HG03196 (cell line): ENCODE measurements around the gene FCHSD2.
"Not testable (repeated sequence)": the region's sequence is repeated elsewhere in the genome, so short reads cannot be mapped to it uniquely, and the experiment has no call there.

Experiments
- ATAC-seq: cut with Tn5 transposase; IDR thresholded peaks from one replicate; pipeline ENCODE4 v1.9.1; 2021; ENCODE audit not compliant: unreplicated experiment

Gene FCHSD2

GRCh38 chr11:73018856-73019255, 123.3 kb downstream of the FCHSD2 start:
- no peak for ATAC-seq

DNA sequence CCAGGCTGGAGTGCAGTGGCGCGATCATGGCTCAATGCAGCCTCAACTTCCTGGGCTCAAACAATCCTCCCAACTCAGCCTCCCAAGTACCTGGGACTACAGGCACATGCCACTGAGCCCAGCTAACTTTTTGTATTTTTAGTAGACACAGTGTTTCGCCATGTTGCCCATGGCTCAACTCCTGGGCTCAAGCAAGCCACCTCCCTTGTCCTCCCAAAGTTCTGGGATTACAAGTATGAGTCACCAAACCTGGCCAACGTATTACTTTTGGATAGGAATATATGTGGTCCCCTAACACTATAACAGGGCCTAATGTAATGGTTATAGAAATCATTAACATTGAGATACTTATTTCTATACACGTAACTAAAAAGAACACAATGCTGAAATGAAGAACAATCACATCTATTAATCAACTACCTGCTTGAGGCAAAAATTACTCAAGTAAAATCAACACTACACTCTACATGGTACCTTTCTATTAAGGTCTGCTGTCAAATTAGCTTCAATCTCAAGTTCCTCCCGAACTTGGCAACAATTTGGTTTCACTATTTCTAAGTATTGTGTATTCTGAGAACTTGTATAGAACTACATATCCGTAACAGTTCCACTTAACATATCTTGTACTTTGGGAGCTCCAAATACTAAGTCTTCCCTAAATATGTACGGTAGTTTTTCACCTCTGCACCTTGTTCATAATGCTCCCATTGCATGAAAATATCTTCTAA, 124.9 kb downstream of the FCHSD2 start:
- ATAC-seq: no peak

GRCh38 chr11:73013021-73013420, 129.1 kb downstream of the FCHSD2 start:
- no peak for ATAC-seq

DNA sequence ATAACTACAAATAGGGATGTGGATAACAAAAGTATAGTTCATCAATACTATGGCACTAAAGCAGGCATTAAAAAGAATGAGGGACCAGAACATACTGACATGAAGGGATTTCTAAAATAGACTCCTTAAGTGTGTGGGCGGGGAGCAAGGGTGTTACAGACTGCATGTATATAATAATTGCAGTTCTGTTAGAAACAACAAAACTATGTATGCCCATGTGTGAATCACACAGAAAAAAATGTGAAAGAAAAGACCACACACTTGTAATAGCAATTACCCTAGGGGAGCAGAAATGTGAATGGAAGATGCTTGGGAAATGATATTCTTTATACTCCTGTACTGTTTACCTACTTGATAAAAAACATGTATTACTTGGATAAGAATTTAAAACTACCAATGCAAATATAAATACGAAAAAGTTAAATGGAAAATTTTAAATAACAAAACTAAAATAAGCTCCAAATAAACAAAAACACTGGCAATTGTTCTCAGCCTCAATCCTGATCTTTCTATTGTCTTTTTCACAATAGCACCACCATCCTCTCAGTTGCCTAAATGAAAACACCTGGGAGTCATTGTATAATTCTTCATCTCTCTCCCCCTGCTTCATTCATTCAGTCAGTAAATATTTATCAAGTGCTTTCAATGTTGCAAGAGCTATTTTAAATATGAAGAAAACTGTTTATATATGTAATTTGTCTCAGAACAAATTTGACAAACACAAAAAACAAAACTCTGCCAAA, 129.8 kb downstream of the FCHSD2 start:
- no peak for ATAC-seq

- ATAC-seq: no peak
Observed at GRCh38 chr11:73011126-73011817, 130.8 kb downstream of the FCHSD2 start.

DNA sequence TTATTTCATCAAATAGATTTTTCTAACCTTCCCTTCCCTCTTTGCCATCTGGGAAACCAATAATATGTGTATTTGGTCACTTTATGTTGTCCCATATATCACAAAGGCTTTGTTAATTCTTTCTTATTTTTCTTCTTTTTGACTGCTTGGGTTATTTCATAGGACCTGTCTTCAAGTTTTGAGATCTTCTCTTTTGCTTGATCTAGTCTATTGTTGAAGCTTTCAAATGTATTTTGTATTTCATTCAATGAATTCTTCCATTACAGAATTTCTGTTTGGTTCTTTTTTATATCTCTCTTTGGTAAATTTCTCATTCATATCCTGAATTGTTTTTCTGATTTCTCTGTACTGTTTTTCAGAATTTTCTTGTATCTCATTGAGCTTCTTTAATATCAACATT, 132.1 kb downstream of the FCHSD2 start:
- no peak for ATAC-seq

GRCh38 chr11:73004088-73004487, 138.0 kb downstream of the FCHSD2 start:
- ATAC-seq: no peak

- no peak for ATAC-seq
Observed at GRCh38 chr11:73003088-73003487, 139.0 kb downstream of the FCHSD2 start.

DNA sequence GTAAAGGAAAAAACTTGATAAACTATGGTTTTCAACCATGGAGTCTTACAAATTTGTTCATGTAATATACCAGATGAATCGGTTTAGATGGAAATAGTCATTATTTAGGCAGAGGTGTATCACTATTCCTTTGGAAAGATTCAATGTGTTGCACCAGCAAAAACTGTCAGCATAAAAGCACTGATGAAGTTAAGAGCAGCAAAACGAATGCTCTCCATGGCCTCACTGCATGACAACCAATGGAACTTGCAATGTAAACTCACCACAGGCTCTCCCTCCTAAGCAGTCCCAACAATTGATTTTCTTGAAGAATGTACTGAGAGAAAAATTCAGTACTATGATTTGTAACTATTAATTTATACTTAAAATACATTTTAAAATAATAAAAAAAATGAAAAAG, 139.9 kb downstream of the FCHSD2 start:
- ATAC-seq: no peak

GRCh38 chr11:73001615-73002014, 140.5 kb downstream of the FCHSD2 start:
- ATAC-seq: no peak

DNA sequence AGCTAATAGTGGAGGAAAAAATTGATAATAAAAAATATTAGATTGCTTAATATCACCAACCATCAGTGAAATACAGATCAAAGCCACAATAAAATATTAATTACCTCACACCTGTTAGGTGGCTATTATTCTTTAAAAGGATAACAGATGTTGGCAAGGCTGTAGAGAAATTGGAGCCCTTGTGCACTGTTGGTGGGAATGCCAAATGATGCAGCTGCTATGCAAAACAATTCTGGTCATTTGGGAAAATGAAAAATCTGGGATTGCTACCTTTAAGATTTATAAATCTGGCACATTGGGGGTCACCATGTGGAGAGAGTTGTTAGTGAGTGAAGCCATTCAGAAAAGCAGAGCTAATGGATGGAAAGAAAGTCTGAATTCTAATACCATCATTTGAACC, 143.4 kb downstream of the FCHSD2 start:
- ATAC-seq: no peak

- no peak for ATAC-seq
Observed at GRCh38 chr11:72996959-72997358, 145.2 kb downstream of the FCHSD2 start.

GRCh38 chr11:72989727-72990126, 152.4 kb downstream of the FCHSD2 start:
- ATAC-seq: no peak

- no peak for ATAC-seq
Observed at GRCh38 chr11:72988821-72989220, 153.3 kb downstream of the FCHSD2 start.

- no peak for ATAC-seq
Observed at GRCh38 chr11:72985645-72986044, 156.5 kb downstream of the FCHSD2 start.

- no peak for ATAC-seq
Observed at GRCh38 chr11:72984453-72985077, 157.6 kb downstream of the FCHSD2 start.

GRCh38 chr11:72983560-72983959, 158.6 kb downstream of the FCHSD2 start:
- ATAC-seq: no peak

DNA sequence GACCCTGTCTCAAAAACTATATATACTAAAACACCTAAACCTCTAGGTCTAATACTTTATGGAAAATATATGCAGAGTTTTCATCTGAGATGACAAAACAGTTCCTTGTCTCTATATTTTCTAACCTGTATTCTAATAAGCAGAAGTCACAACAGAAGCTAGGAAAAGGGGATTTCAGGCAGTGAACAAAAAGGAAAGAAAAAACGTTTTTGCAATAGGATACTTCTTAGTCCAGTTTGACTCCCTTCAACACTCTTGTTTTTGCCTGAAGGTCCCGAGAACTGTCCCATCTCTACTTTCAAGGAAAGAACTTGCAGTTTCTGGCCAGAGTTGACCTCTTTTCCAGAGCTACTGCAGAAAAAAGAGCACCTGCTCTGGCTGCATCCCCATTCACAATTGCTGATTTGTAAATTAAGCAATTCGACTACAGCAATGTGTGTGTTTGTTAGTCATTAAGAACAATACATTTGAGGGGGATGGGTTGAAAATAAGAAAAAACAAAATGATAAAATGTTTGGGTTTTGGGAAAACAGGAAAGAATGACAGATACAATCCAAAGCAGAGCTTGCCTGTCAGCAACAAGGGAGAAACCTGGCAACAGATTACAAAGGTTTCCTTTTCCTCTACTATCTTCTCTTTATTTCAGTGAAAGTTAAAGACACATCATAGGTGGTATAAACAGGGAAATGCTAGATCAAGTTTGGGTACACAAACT, 160.0 kb downstream of the FCHSD2 start:
- no peak for ATAC-seq

- ATAC-seq: no peak
Observed at GRCh38 chr11:72981080-72981479, 161.0 kb downstream of the FCHSD2 start.

- ATAC-seq: not testable (repeated sequence)
Observed at GRCh38 chr11:72977782-72978181, 164.3 kb downstream of the FCHSD2 start.

DNA sequence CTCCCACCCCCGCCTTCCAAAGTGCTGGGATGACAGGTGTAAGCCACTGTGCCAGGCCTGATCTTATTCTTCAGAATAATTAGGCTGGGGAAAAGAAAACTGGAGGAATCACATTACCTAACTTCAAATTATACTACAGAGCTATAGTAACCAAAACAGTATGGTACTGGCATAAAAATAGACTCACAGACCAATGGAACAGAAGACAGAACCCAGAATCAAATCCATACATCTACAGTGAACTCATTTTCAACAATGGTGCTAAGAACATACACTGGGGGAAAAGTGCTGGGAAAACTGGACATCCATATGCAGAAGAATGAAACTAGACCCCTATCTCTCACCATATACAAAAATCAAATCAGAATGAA, 165.6 kb downstream of the FCHSD2 start:
- not testable (repeated sequence) for ATAC-seq
